PC-9 (cell line): ENCODE data around the gene MRFAP1. TPM values are rescaled to one million over a fixed set of nuclear protein-coding genes. Genes with fewer than 3 reads are reported as not detected.

Experiments used
- BruUV-seq: library from RNA; stranded (reverse); fragments of 400-500 nt; replicated peaks from 2 replicates; lab custom pipeline; 2021; lab: Mats Ljungman, UMichigan
- CTCF ChIA-PET: fragments of 300-600 bp; sonication (Branson Sonifier 250); formaldehyde crosslinking; loops from one replicate; lab custom pipeline; 2022; ENCODE audit warnings: antibody characterized with exemption; lab: Charles Lee
- POLR2A ChIA-PET: fragments of 300-600 bp; sonication (Branson Sonifier 250); formaldehyde crosslinking; loops from one replicate; lab custom pipeline; 2022; ENCODE audit warnings: antibody characterized with exemption; ENCODE audit not compliant: unreplicated experiment; lab: Charles Lee
- DNase-seq, 2 experiments: peaks; one replicate each; pipeline versions ENCODE4 v3.0.0 to v3.0.0-alpha.2; 2015 to 2022; ENCODE audit warnings: mixed read lengths in 1 of 2
- H2AFZ ChIP-seq: fragments of 200-600 bp; sonication (generic); 2 replicates; pipeline ENCODE4 v1.8.1; 2017; ENCODE audit warnings: antibody characterized with exemption
- H3F3A ChIP-seq: fragments of 200-600 bp; sonication (generic); 2 replicates; pipeline ENCODE4 v1.8.1; 2017; ENCODE audit warnings: antibody characterized with exemption, mild to moderate bottlenecking, low read depth; ENCODE audit not compliant: insufficient read depth
- H3K27ac ChIP-seq: fragments of 200-600 bp; sonication (generic); 2 replicates; pipeline ENCODE4 v1.6.1; 2016; ENCODE audit warnings: mixed run types
- H3K27me3 ChIP-seq: fragments of 200-600 bp; sonication (generic); 2 replicates; pipeline ENCODE4 v1.6.1; 2016; ENCODE audit warnings: low read depth, mixed run types; ENCODE audit not compliant: insufficient read depth
- H3K36me3 ChIP-seq: fragments of 200-600 bp; sonication (generic); 2 replicates; pipeline ENCODE4 v1.6.1; 2016; ENCODE audit warnings: low read depth, mixed run types
- H3K4me1 ChIP-seq: fragments of 200-600 bp; sonication (generic); replicated peaks from 2 replicates; pipeline ENCODE4 v1.6.1; 2016; ENCODE audit warnings: mixed run types; ENCODE audit not compliant: insufficient read depth
- H3K4me2 ChIP-seq: fragments of 200-600 bp; sonication (generic); 2 replicates; pipeline ENCODE4 v1.6.1; 2017; ENCODE audit warnings: mixed run types
- H3K4me3 ChIP-seq: fragments of 200-600 bp; sonication (generic); 2 replicates; pipeline ENCODE4 v1.6.1; 2016; ENCODE audit warnings: mixed run types
- H3K79me2 ChIP-seq: fragments of 200-600 bp; sonication (generic); 2 replicates; pipeline ENCODE4 v1.6.1; 2017; ENCODE audit warnings: low read depth, mixed run types
- H3K9me2 ChIP-seq: fragments of 200-600 bp; sonication (generic); 2 replicates; pipeline ENCODE4 v1.8.1; 2017; ENCODE audit warnings: mild to moderate bottlenecking; ENCODE audit not compliant: insufficient read depth
- H3K9me3 ChIP-seq: fragments of 200-600 bp; sonication (generic); 2 replicates; pipeline ENCODE4 v1.8.1; 2016; ENCODE audit warnings: low read depth; ENCODE audit not compliant: insufficient read depth
- H4K20me1 ChIP-seq: fragments of 200-600 bp; sonication (generic); 2 replicates; pipeline ENCODE4 v1.8.1; 2017; ENCODE audit not compliant: insufficient read depth
- EZH2 ChIP-seq: fragments of 200-600 bp; sonication (generic); IDR thresholded peaks from 2 replicates; pipeline ENCODE4 v1.8.0; 2017; ENCODE audit warnings: antibody characterized with exemption, low read depth
- intact Hi-C: fragments of 100-400 bp; cut with micrococcal nuclease; formaldehyde crosslinking; loops from one replicate; pipeline ENCODE4 v1.10.0; 2022; ENCODE audit not compliant: unreplicated experiment
- total RNA-seq: library from RNA; stranded (reverse); gene quantifications from 2 replicates; pipeline ENCODE4 v1.2.3, GENCODE V29; 2021
- TF ChIP-seq, protein P1 (sequence below): fragments of 200-600 bp; sonication (generic); conservative IDR thresholded peaks from 2 replicates; pipeline ENCODE4 v1.6.1; 2017; ENCODE audit warnings: mixed run types, antibody characterized with exemption, mild to moderate bottlenecking, moderate library complexity

Gene MRFAP1
- total RNA-seq, 1 experiment from 2014 or later = 278 TPM

DNA sequence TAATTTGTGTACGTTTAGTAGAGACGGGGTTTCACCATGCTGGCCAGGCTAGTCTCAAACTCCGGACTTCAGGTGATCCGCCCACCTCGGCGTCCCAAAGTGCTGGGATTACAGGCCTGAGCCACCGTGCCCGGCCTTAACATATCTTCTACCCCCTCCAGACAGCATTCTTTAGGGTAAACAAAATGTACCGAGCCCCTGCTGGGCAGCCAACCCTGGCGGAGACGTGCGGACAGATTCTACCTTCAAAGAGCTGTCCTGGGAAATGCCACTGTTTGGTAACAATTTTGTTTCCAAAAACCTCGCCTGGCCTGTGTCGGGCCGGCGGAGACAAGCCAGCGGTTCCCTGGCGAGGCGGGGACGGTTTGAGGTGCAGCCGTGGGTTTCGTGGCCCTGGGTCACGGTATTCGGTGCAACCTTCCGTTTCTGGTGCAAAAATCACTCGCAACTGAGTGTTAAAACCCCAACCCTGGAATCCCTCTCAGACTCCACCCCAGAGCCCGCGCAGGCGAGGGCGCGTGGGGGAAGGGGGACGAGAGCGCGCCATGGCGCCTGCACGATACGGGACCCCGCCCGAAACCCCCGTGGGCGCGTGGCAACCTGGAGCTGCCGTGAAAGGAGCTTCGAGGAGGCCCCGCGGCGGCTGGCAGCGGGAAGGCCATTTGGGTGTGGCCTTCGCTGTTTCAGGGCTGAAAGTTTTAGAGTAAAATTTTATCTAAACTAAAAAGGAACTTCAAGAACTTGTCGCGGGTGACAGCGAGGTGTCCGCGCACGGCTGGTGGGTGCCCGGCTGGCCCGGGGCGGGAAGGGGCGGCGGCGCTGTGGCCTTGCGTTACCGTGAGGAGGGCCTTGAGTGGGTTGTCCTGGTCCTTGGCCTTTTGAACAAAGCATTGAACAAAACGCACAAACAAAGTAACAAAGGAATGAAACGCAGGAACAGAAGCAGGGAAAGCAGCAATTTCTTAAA is 17.0 kb downstream of the MRFAP1 start:
- H4K20me1 ChIP-seq = no peaks in the 10 kb centered on the region
- TF ChIP-seq EZH2 = no peak
- no peaks in the 10 kb centered on the region for H3K79me2 ChIP-seq
- no peaks in the 10 kb centered on the region for H3K9me2 ChIP-seq
- no peaks in the 10 kb centered on the region for H3K36me3 ChIP-seq
- no peaks in the 10 kb centered on the region for H3K4me1 ChIP-seq
- DNase-seq = no peak
- intact Hi-C loops = no loop called here
- no peak overlapping the region for H3K4me3 ChIP-seq
- no peak overlapping the region for H3K4me2 ChIP-seq
- no peaks in the 10 kb centered on the region for H3K27me3 ChIP-seq
- no peak overlapping the region for H3K27ac ChIP-seq
- no TSS peak for BruUV-seq
- ChIA-PET CTCF (no interaction called here), POLR2A (no interaction called here)
- no peaks in the 10 kb centered on the region for H3F3A ChIP-seq
- no peak overlapping the region for H2AFZ ChIP-seq
- H3K9me3 ChIP-seq = no peaks in the 10 kb centered on the region

DNA sequence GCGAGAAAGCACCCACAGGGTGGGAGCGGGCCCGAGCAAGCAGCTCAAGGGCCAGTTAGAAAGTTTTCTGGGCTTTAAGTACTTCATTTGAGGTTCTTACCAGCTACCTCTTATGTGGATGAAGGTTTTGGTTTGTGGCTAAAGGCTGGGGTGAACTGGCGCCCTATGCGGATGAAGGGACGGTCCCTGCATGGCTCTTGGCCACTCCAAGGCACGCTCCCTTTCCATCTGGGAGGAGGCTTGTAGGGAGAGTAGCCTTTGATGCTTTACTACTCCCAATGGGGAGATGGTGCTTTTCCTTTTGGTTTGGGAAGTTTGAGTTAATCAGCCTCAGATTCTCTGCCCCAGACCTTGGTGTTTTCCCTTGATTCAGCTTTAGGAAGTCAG is 17.7 kb downstream of the MRFAP1 start:
- no TSS peak for BruUV-seq
- H3F3A ChIP-seq = no peaks in the 10 kb centered on the region
- no peaks in the 10 kb centered on the region for H3K9me2 ChIP-seq
- H3K4me2 ChIP-seq = no peak overlapping the region
- no peak overlapping the region for H3K4me3 ChIP-seq
- H3K79me2 ChIP-seq = no peaks in the 10 kb centered on the region
- H3K27ac ChIP-seq = no peak overlapping the region
- no peaks in the 10 kb centered on the region for H3K9me3 ChIP-seq
- no peak for DNase-seq
- ChIA-PET CTCF (no interaction called here), POLR2A (no interaction called here)
- intact Hi-C loops = no loop called here
- H3K4me1 ChIP-seq = no peaks in the 10 kb centered on the region
- no peaks in the 10 kb centered on the region for H3K36me3 ChIP-seq
- H4K20me1 ChIP-seq = no peaks in the 10 kb centered on the region
- H3K27me3 ChIP-seq = no peaks in the 10 kb centered on the region
- H2AFZ ChIP-seq = no peak overlapping the region
- no peak for TF ChIP-seq EZH2
- TF ChIP-seq, protein P1, sequence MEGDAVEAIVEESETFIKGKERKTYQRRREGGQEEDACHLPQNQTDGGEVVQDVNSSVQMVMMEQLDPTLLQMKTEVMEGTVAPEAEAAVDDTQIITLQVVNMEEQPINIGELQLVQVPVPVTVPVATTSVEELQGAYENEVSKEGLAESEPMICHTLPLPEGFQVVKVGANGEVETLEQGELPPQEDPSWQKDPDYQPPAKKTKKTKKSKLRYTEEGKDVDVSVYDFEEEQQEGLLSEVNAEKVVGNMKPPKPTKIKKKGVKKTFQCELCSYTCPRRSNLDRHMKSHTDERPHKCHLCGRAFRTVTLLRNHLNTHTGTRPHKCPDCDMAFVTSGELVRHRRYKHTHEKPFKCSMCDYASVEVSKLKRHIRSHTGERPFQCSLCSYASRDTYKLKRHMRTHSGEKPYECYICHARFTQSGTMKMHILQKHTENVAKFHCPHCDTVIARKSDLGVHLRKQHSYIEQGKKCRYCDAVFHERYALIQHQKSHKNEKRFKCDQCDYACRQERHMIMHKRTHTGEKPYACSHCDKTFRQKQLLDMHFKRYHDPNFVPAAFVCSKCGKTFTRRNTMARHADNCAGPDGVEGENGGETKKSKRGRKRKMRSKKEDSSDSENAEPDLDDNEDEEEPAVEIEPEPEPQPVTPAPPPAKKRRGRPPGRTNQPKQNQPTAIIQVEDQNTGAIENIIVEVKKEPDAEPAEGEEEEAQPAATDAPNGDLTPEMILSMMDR = no peak

DNA sequence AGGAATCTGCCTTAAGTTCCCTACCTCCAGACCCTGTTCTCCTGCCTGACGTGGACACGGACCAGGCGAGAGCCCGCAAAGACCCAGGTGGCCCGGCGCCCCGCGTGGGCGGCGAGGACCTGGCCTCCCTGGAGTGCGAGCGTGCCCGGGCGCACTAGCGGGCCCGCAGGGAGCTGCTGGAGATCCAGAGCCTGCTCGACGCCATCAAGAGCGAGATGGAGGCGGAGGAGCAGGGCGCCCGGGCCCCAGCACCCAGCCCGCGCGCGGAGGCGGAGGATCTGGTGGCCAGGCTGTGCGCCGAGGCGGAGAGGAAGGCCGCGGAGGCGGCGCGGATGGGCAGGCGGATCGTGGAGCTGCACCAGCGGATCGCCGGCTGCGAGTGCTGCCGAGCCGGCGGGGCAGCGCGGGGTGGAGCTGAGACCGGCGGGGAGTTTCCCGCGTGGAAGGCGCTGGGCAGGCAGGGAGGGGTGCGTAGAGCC is 18.2 kb downstream of the MRFAP1 start:
- DNase-seq = no peak
- H3K79me2 ChIP-seq = no peaks in the 10 kb centered on the region
- no TSS peak for BruUV-seq
- CTCF ChIA-PET = no interaction called here
- POLR2A ChIA-PET = no interaction called here
- H3K27ac ChIP-seq = no peak overlapping the region
- no peak overlapping the region for H2AFZ ChIP-seq
- H3K36me3 ChIP-seq = no peaks in the 10 kb centered on the region
- TF ChIP-seq, protein P1 = no peak
- no peak for TF ChIP-seq EZH2
- H3F3A ChIP-seq = no peaks in the 10 kb centered on the region
- H3K4me1 ChIP-seq = no peaks in the 10 kb centered on the region
- no peak overlapping the region for H3K4me3 ChIP-seq
- H3K9me3 ChIP-seq = no peaks in the 10 kb centered on the region
- no peaks in the 10 kb centered on the region for H3K27me3 ChIP-seq
- intact Hi-C loops = no loop called here
- H3K4me2 ChIP-seq = no peak overlapping the region
- no peaks in the 10 kb centered on the region for H3K9me2 ChIP-seq
- H4K20me1 ChIP-seq = no peaks in the 10 kb centered on the region
